ENCODE data around the gene EDIL3.

DNA sequence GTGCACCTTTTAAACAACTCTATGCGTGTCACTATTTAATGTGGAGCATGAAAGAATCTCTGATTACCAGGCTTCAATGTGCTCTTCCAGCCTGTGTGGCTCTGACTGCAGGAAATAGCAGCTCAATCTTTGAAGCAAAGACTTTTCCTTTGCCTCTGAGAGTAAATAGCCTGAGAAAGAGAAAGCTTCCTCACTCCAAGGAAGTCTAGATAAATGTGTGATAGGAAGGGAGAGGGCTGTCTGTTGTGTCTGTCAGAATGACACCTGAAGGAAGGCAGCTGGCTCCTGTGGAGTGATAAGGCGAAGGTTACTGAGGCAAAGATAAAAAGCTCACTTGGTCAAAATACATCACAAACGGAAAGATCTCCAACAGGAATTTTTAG is 458.7 kb downstream of the EDIL3 start:
- TF ChIP-seq CTCF (IDR thresholded peaks at IDR 0.05 in 2 of 3, conservative IDR thresholded peaks at IDR 0.05 in 1 of 3; ENCODE audit: insufficient read depth in 2 of 3, low read depth in 1 of 3, low read length in 3 of 3): no peak
- TF ChIP-seq, protein P1, sequence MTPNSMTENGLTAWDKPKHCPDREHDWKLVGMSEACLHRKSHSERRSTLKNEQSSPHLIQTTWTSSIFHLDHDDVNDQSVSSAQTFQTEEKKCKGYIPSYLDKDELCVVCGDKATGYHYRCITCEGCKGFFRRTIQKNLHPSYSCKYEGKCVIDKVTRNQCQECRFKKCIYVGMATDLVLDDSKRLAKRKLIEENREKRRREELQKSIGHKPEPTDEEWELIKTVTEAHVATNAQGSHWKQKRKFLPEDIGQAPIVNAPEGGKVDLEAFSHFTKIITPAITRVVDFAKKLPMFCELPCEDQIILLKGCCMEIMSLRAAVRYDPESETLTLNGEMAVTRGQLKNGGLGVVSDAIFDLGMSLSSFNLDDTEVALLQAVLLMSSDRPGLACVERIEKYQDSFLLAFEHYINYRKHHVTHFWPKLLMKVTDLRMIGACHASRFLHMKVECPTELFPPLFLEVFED (CRISPR knock-in tag; conservative IDR thresholded peaks at IDR 0.05): no peak
- no peak for TF ChIP-seq GATAD2A (IDR thresholded peaks at IDR 0.05)
- TF ChIP-seq FOSL1 (tag; conservative IDR thresholded peaks at IDR 0.05): no peak
- TF ChIP-seq HOMEZ (CRISPR knock-in tag; IDR thresholded peaks at IDR 0.05): no peak
- TF ChIP-seq FOS (IDR thresholded peaks at IDR 0.05; ENCODE audit: extremely low read depth, insufficient read length): no peak
- no peak for TF ChIP-seq CLOCK (CRISPR knock-in tag; IDR thresholded peaks at IDR 0.05; ENCODE audit: borderline replicate concordance)
- TF ChIP-seq POLR2AphosphoS5 (IDR thresholded peaks at IDR 0.05; ENCODE audit: control insufficient read depth, insufficient read depth, low read depth, low read length): no peak
- no peak for TF ChIP-seq JUND (IDR thresholded peaks at IDR 0.05; ENCODE audit: borderline replicate concordance, low read depth, low read length)
- no peak for TF ChIP-seq JUND (tag; IDR thresholded peaks at IDR 0.05; ENCODE audit: borderline replicate concordance, low read depth, low read length)
- no peak for TF ChIP-seq CBFB (CRISPR knock-in tag; IDR thresholded peaks at IDR 0.05)
- TF ChIP-seq ZKSCAN1 (IDR thresholded peaks at IDR 0.05; ENCODE audit: low read depth, low read length): no peak
- no peak for TF ChIP-seq EP300 (IDR thresholded peaks at IDR 0.05; ENCODE audit: low read length)
- no peak for TF ChIP-seq NFYB (IDR thresholded peaks at IDR 0.05; ENCODE audit: extremely low read depth, insufficient read length)
- no peak for TF ChIP-seq IRF1 (CRISPR knock-in tag; IDR thresholded peaks at IDR 0.05; ENCODE audit: borderline replicate concordance)

Measured in K562 (cell line).